ENCODE measurements around the gene RIIAD1. TPM values are rescaled to one million over a fixed set of nuclear protein-coding genes. Genes with fewer than 3 reads are reported as not detected.

Gene RIIAD1
- total and polyA plus RNA-seq, 2 donors (not counting 3 experiments of a cell fraction or from before 2014, with no cell fraction given), result not detected

GRCh38 chr1:151737026-151737425 is 15.7 kb downstream of the RIIAD1 start:
- H3K36me3 ChIP-seq (ENCODE audit: control insufficient read depth in 2 of 2, extremely low read depth in 1 of 2, insufficient read depth in 2 of 2, low read length in 2 of 2), result no peaks in the 10 kb centered on the region
- no peak overlapping the region for H3K9ac ChIP-seq (replicated peaks; ENCODE audit: extremely low read depth, insufficient read depth, low read length)
- H2AFZ ChIP-seq (ENCODE audit: low read depth, low read length), result no peak overlapping the region
- no peaks in the 10 kb centered on the region for H4K20me1 ChIP-seq (replicated peaks; ENCODE audit: control insufficient read depth, extremely low read depth, insufficient read depth, low read length)
- POLR2A ChIA-PET, result no interaction called here
- H3K9me3 ChIP-seq (replicated peaks; ENCODE audit: control insufficient read depth, insufficient read depth, low read length), result no peaks in the 10 kb centered on the region
- H3K4me3 ChIP-seq (replicated peaks in 1 of 3; ENCODE audit: insufficient read depth in 1 of 3, low read depth in 1 of 3, low read length in 3 of 3), result no peak overlapping the region
- peaks cover 4 to 9% of the 10 kb centered on the region in 2 experiments for H3K27me3 ChIP-seq (ENCODE audit: control insufficient read depth in 2 of 2, insufficient read depth in 2 of 2, low read length in 2 of 2)
- no peaks in the 10 kb centered on the region for H3K79me2 ChIP-seq (ENCODE audit: control insufficient read depth, insufficient read depth, low read length)
- no peaks in the 10 kb centered on the region for H3K9me1 ChIP-seq (replicated peaks; ENCODE audit: control insufficient read depth, extremely low read depth, insufficient read depth, low read length)
- DNase-seq (ENCODE audit: low read depth, low spot score) (no peak), FAIRE-seq (no peak)
- H3K4me2 ChIP-seq (ENCODE audit: insufficient read depth, low read length), result no peak overlapping the region
- BruUV-seq (replicated peaks), result no TSS peak
- no peak overlapping the region for H3K27ac ChIP-seq (ENCODE audit: insufficient read depth, low read depth, low read length)
- CTCF ChIA-PET, result no interaction called here
- intact Hi-C loops (cut with micrococcal nuclease), result no loop called here
- TF ChIP-seq JUN (IDR thresholded peaks at IDR 0.05; ENCODE audit: borderline replicate concordance, insufficient read depth, insufficient read length, low read depth) (no peak), GATA2 (IDR thresholded peaks at IDR 0.05; ENCODE audit: insufficient read depth, insufficient read length, low read depth, low read length) (no peak), POLR2A (IDR thresholded peaks at IDR 0.05; ENCODE audit: low read depth, low read length) (no peak), FOS (IDR thresholded peaks at IDR 0.05; ENCODE audit: borderline replicate concordance, insufficient read depth, low read length) (no peak), MYC (IDR thresholded peaks at IDR 0.05; ENCODE audit: low read depth, low read length) (no peak), EZH2 (IDR thresholded peaks at IDR 0.05; ENCODE audit: borderline replicate concordance, low read depth, low read length, severe bottlenecking) (no peak), POLR2AphosphoS5 (IDR thresholded peaks at IDR 0.05; ENCODE audit: insufficient read depth, low read depth, low read length) (no peak), CTCF (IDR thresholded peaks at IDR 0.05; ENCODE audit: extremely low read depth in 1 of 2, insufficient read depth in 1 of 2, low read depth in 1 of 2, low read length in 2 of 2) (no peak)
- TF ChIP-seq, protein P1, sequence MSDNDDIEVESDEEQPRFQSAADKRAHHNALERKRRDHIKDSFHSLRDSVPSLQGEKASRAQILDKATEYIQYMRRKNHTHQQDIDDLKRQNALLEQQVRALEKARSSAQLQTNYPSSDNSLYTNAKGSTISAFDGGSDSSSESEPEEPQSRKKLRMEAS (IDR thresholded peaks at IDR 0.05; ENCODE audit: insufficient read depth, insufficient read length), result no peak
- H3K4me1 ChIP-seq (ENCODE audit: control insufficient read depth, extremely low read depth, insufficient read depth, low read length), result no peaks in the 10 kb centered on the region
- dilution Hi-C loops (cut with MboI; ENCODE audit: extremely low pct_ligation_motif_present, low sequenced_read_pairs), result no loop called here
